NCI-H2029 (cell line): ENCODE measurements around the gene OR9A4.
"Not testable (repeated sequence)": the region's sequence is repeated elsewhere in the genome, so short reads cannot be mapped to it uniquely, and the experiment has no call there.

ENCODE experiments used
- DNase-seq: peaks from one replicate; lab custom pipeline; 2025; lab: John Stamatoyannopoulos, UW

OR9A4 gene

DNA sequence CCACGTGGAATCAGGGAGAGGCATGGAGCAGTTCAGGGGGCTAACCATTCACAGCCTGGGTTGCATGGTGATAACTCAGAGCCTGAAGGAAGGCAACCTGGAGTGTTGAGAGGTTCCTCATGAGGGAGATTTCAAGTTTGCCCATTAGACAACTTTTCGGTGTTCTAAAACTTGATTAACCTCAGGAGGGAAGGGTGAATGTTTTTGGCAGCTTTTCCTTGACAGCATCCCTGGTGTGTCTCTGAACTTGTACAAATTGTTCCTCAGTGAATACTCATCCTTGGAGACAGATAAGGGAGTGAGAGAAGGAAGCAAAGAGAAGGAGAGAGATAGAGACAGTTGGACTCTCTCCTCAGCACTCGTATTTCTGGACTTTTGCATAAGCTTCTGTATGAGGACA, at the start of gene OR9A4:
TSS of gene OR9A4 (plus strand) at position 301 of the 400 bp plus-strand sequence. CDS start 2,477 bp downstream, outside the sequence.
- no peak for DNase-seq

GRCh38 chr7:141866974-141867373, 49.2 kb upstream of the OR9A4 start:
- no peak for DNase-seq

- no peak for DNase-seq
These were observed 43.3 kb upstream of the OR9A4 start for GRCh38 chr7:141872931-141873330.

DNA sequence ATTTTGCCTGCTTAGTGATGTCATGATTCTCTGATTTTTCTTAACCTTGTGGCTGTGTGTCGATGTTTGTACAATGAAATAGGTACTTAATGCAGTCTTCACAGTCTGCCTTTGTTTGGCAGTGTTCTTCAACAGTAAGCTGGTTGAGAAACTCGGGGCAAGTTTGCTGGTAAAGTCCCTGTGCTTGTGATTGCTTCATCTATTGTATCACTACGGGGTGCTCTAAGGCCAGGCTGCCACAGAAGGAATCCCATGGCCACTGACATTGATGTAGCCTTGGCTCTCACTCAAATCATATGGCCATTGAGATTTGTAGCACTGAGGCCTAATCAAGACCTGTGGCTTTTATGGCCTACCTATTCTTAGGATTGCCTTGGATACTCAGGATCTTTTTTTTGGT, 41.4 kb upstream of the OR9A4 start:
- no peak for DNase-seq

DNA sequence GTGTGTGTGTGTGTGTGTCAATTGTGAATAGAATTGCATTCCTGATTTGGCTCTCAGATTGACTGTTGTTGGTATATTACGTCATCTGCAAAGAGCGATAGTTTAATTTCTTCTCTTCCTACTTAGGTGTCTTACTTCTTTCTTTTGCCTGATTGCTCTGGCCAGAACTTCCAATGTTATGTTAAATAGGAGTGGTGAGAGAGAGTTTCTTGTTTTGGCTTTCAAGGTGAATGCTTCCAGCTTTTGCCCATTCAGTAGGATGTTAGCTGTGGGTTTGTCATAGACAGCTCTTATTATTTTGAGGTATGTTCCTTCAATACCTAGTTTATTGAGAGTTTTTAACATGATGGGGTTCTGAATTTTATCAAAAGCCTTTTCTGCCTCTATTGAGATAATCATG, 40.7 kb upstream of the OR9A4 start:
- DNase-seq: no peak

DNA sequence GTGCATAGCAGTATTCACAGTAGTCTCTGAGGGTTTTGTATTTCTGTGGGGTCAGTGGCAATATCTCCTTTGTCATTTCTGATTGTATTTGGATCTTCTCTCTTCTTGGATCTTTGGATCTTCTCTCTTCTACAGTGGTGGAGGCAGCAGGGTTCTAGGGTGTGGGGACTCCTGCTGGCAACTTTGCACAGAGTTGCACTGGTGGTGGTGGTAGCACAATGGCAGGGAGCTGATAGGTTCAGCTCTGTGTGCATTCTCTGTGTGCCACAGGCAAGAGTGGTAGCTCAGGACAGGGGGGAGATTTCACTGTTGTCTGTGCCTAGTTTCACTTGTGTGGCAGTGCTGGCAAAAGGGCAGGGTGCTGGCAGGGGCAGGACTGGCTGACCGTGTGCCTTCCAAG, 39.8 kb upstream of the OR9A4 start:
- no peak for DNase-seq

DNA sequence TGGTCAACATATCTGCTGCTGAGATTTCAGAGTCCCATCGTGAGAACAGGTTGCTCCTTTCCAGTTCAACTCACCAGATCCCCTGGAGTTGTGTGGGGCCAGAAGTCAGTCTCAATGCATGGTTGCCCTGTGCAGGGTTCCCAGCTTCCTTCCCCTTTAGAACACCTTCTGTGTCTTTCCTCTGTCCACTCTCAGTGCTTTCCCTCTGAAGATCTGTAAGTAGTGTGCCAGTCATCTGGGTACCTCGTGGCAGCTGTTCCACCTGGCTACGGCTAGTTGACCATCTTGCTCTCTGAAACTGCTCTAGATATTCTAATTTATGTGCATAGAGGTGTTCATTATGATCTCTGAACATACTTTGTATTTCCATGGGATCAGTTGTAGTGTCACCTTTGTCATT, 38.8 kb upstream of the OR9A4 start:
- no peak for DNase-seq

DNA sequence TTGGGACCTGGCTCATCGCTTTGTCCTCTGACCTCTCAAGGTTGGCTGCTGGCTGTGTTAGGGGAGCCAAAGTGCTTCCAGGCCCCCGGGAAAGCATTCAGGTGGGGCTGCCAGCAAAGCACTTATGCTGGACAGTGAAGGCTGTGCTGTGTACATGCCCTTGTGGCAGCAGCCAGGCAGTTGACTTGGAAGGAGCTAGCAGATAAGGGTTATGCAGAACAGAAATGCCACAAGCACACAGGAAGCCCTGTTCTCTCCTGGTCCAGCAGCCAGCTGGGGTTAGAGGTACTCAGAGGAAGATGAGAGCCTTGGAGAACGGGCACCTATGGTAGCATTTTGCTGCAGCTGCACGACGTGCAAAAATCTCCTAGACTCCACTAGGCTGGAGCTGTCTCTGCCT, 35.2 kb upstream of the OR9A4 start:
- DNase-seq: no peak

DNA sequence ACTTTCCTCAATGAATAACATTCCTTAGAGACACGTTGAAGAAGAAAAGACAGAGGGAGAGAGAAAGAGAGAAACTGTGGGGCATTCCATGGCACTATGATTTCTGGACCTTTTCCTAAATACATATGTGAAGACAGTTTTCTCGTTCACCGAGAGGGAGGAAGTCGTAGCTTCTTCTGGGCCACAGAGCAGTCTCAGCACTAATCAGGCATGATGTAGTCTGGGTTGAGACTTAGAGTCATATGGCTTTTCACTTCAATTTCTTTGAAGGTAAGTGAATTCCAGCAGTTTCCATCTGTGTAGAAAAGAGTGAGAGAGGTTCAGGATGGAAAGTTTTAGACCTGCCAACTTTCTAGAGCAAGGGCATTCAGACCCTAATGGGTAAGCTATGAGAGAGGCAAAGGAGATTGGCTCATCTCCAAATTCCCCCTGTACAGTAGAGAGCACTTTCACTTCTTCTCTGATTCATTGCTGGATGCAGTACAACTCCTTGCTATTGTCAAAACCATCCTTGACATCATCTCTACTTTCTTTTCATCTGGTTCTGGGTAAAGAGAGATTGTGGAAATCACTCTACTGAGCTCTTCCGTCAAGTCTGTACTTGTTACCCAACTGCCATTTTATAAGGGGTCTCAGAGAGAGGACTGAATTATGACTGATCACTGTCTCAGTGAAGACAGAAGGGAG, 31.5 kb upstream of the OR9A4 start:
- DNase-seq: no peak

- no peak for DNase-seq
These were observed 26.9 kb upstream of the OR9A4 start for GRCh38 chr7:141889321-141889720.

- DNase-seq: no peak
These were observed 24.9 kb upstream of the OR9A4 start for GRCh38 chr7:141891336-141891735.

DNA sequence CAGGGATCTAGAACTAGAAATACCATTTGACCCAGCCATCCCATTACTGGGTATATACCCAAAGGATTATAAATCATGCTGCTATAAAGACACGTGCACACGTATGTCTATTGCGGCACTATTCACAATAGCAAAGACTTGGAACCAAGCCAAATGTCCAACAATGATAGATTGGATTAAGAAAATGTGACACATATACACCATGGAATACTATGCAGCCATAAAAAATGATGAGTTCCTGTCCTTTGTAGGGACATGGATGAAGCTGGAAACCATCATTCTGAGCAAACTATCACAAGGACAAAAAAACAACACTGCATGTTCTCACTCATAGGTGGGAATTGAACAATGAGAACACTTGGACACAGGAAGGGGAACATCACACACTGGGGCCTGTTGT, 16.8 kb upstream of the OR9A4 start:
- DNase-seq: not testable (repeated sequence)

- DNase-seq: no peak
These were observed 9.9 kb upstream of the OR9A4 start for GRCh38 chr7:141906285-141906684.

GRCh38 chr7:141911391-141911790, 4.8 kb upstream of the OR9A4 start:
- no peak for DNase-seq

DNA sequence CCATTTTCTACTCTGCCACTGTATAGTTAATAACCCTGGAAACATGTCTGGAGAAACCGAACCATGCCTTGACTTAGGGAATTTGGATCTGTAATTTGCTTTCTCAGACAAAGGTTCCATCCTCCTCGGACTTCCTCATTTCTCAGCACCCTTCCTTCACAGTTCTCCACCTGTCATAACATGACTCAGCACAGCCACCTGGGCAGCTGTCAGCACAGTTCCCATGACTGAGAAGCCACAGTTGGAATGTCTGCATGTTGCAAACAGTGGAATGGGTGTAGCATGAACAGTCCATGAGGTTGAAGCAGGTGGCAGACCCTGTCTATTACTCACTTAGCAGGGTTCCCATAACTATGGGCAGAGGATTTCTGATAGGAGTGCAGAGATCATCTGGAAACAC, 634 bp upstream of the OR9A4 start:
- no peak for DNase-seq

GRCh38 chr7:141920281-141920680, 4.1 kb downstream of the OR9A4 start:
- DNase-seq: no peak

DNA sequence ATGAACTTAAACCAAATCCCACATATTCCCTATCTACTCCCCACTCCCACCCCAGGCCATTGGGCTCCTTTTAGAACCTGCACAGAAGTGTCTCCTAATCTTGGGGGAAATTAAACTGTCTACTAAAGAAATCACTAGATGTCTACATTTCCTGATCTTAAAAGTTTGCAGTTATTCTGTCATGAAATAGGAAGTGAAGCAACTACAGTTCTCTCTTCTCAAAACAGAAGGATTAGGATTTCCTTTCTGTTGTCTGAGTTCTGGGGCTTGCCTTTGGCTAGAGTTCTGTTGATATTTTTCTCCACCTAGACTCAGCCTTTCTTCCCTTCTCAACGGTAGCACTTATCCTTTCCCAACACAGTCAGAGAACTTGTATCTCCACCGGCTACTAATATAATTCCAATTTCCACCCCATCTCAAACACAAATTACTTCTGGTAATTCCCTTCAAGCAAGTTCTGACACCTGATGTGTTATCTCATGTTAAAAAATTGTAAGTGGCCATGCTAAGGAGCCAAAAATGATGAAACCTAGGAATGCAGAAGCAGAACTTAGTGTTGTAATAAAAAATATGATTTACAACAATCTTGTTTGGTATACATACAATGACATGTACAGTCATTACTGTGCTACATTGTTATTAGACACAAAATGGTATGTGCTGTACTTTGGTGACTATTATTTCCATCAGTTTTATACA, 12.1 kb downstream of the OR9A4 start:
- no peak for DNase-seq

- no peak for DNase-seq
These were observed 12.6 kb downstream of the OR9A4 start for GRCh38 chr7:141928845-141929195.

- no peak for DNase-seq
These were observed 14.0 kb downstream of the OR9A4 start for GRCh38 chr7:141930211-141930610.

GRCh38 chr7:141941075-141941474, 24.9 kb downstream of the OR9A4 start:
- no peak for DNase-seq

DNA sequence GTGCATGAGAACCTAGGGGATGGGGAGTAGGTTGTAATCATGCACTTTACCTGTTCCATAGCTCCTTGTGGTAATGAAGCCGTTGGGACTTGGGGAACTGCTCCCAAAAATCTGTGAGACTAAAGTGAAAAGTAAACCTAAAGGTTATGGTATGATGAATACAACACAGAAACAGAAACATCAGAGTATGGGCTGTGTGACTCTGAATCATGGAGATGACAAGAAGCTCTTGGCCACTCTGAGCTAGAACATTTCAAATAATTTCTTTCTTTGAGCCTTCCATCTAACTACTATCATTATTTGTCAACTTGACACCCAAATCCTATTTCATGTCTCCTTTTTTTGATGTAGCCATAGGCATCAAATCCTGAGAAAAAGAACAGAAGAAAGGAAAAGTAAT, 27.6 kb downstream of the OR9A4 start:
- no peak for DNase-seq

- DNase-seq: no peak
These were observed 28.6 kb downstream of the OR9A4 start for GRCh38 chr7:141944811-141945210.

- no peak for DNase-seq
These were observed 29.2 kb downstream of the OR9A4 start for GRCh38 chr7:141945356-141945755.

GRCh38 chr7:141946796-141947195, 30.6 kb downstream of the OR9A4 start, which contains the start of gene CLEC5A:
CLEC5A (minus strand) TSS chr7:141946974; CDS start chr7:141946292, 682 bp downstream.
- DNase-seq: no peak
